A549 (cell line): ENCODE results near the gene RGS1. TPM values are rescaled to one million over a fixed set of nuclear protein-coding genes. Genes with fewer than 3 reads are reported as not detected.

ENCODE experiments used
- ATAC-seq, 2 experiments: fragments of 200-7000 bp in 1 of 2; fragments of >200 bp in 1 of 2; cut with Nextera tagmentation in 1 of 2; cut with Tn5 transposase in 1 of 2; 3 replicates each; pipeline versions ENCODE4 v1.8.0 to v1.9.1; 2018 to 2020; ENCODE audit warnings: mild to moderate bottlenecking in 1 of 2, moderate library complexity in 1 of 2
- CTCF ChIA-PET: fragments of 300-600 bp; sonication (Branson Sonifier 250); formaldehyde crosslinking; extraction: SDS; loops from one replicate; lab custom pipeline; 2021; ENCODE audit warnings: antibody characterized with exemption, inconsistent platforms; lab: Yijun Ruan, JAX
- POLR2A ChIA-PET: fragments of 350-600 bp; formaldehyde crosslinking; extraction: SDS; loops from one replicate; lab custom pipeline; 2021; ENCODE audit warnings: antibody characterized with exemption, inconsistent platforms; lab: Yijun Ruan, JAX
- DNase-seq, 2 experiments: peaks; one replicate each; pipeline versions ENCODE4 v3.0.0 to v3.0.0-alpha.2; 2011 to 2016; ENCODE audit warnings: low read depth in 1 of 2, low spot score in 1 of 2
- FAIRE-seq: peaks from 2 replicates; lab custom pipeline; 2011; peaks lifted over from hg19 to GRCh38; lab: Jason Lieb, UNC
- H3K27ac ChIP-seq, 2 experiments: fragments of >200 bp; sonication (Bioruptor Twin); formaldehyde crosslinking; 3 replicates each; pipeline ENCODE4 v1.5.1; 2016 to 2017
- H3K4me1 ChIP-seq: fragments of >200 bp; sonication (Bioruptor Twin); formaldehyde crosslinking; 3 replicates; pipeline ENCODE4 v1.6.1; 2016
- H3K4me2 ChIP-seq: fragments of >200 bp; sonication (Bioruptor Twin); formaldehyde crosslinking; 3 replicates; pipeline ENCODE4 v1.6.1; 2016
- H3K4me3 ChIP-seq: fragments of >200 bp; sonication (Bioruptor Twin); formaldehyde crosslinking; 3 replicates; pipeline ENCODE4 v1.5.1; 2016
- H3K9me3 ChIP-seq: fragments of >200 bp; sonication (Bioruptor Twin); formaldehyde crosslinking; 3 replicates; pipeline ENCODE4 v1.6.1; 2016
- BCL3 ChIP-seq: fragments of >200 bp; sonication (Bioruptor Twin); formaldehyde crosslinking; IDR thresholded peaks from 3 replicates; pipeline ENCODE4 v1.6.1; 2016
- CEBPB ChIP-seq, 2 experiments: fragments of >200 bp in 1 of 2; sonication (Bioruptor Twin) in 1 of 2; formaldehyde crosslinking in 1 of 2; IDR thresholded peaks; 2 replicates each; pipeline ENCODE4 v1.6.1; 2012 to 2016
- EHMT2 ChIP-seq: fragments of 200-600 bp; sonication (generic); IDR thresholded peaks from 2 replicates; pipeline ENCODE4 v1.6.1; 2016; ENCODE audit warnings: antibody characterized with exemption, low read depth, mild to moderate bottlenecking, moderate library complexity
- ELK1 ChIP-seq: fragments of 150-350 bp; IDR thresholded peaks from 2 replicates; pipeline ENCODE4 v1.6.1; 2014; ENCODE audit warnings: low read depth, mild to moderate bottlenecking, low read length
- EP300 ChIP-seq, 2 experiments: fragments of >200 bp; sonication (Bioruptor Twin); formaldehyde crosslinking; IDR thresholded peaks; 2 replicates in 1 of 2; 3 replicates in 1 of 2; pipeline ENCODE4 v1.6.1; 2016 to 2017
- ESRRA ChIP-seq: fragments of 150-350 bp; IDR thresholded peaks from 2 replicates; pipeline ENCODE4 v1.6.1; 2014; ENCODE audit warnings: mild to moderate bottlenecking, low read length, borderline replicate concordance
- FOXS1 ChIP-seq: fragments of 250-450 bp; sonication (Bioruptor Pico); IDR thresholded peaks from 2 replicates; pipeline ENCODE4 v1.5.0; 2020; ENCODE audit warnings: mild to moderate bottlenecking, moderate library complexity
- GATA3 ChIP-seq: IDR thresholded peaks from 2 replicates; pipeline ENCODE4 v1.6.1; 2012; ENCODE audit warnings: borderline replicate concordance
- HDAC2 ChIP-seq: fragments of 200-600 bp; sonication (generic); IDR thresholded peaks from 2 replicates; pipeline ENCODE4 v1.6.1; 2016
- HEYL ChIP-seq: fragments of 250-450 bp; sonication (Bioruptor Pico); IDR thresholded peaks from 2 replicates; pipeline ENCODE4 v1.8.0; 2021; ENCODE audit warnings: mild to moderate bottlenecking, moderate library complexity
- HOXB13 ChIP-seq: fragments of 250-450 bp; sonication (Bioruptor Pico); IDR thresholded peaks from 2 replicates; pipeline ENCODE4 v1.5.0; 2020; ENCODE audit warnings: low read depth, mild to moderate bottlenecking, moderate library complexity
- KDM1A ChIP-seq: fragments of 200-600 bp; sonication (generic); IDR thresholded peaks from 2 replicates; pipeline ENCODE4 v1.6.1; 2016; ENCODE audit warnings: low read depth, mild to moderate bottlenecking
- KDM5A ChIP-seq: fragments of 200-600 bp; sonication (generic); IDR thresholded peaks from 2 replicates; pipeline ENCODE4 v1.6.1; 2016; ENCODE audit warnings: antibody characterized with exemption, mild to moderate bottlenecking
- MYC ChIP-seq: IDR thresholded peaks from 2 replicates; pipeline ENCODE4 v1.6.1; 2012; ENCODE audit warnings: mild to moderate bottlenecking, inconsistent platforms, low read length, improper control_type of control experiment, borderline replicate concordance
- NFE2L2 ChIP-seq: fragments of 150-350 bp; conservative IDR thresholded peaks from 2 replicates; pipeline ENCODE4 v1.6.1; 2014; ENCODE audit warnings: low read length
- NR3C1 ChIP-seq: fragments of >200 bp; sonication (Bioruptor Twin); formaldehyde crosslinking; IDR thresholded peaks from 3 replicates; pipeline ENCODE4 v1.6.1; 2017
- POLR2A ChIP-seq: IDR thresholded peaks from 2 replicates; pipeline ENCODE4 v1.6.1; 2012; ENCODE audit warnings: mild to moderate bottlenecking, low read length
- POLR2AphosphoS2 ChIP-seq: conservative IDR thresholded peaks from 2 replicates; pipeline ENCODE4 v1.6.1; 2012; ENCODE audit warnings: low read length, improper control_type of control experiment, inconsistent platforms
- RCOR1 ChIP-seq: fragments of 150-350 bp; IDR thresholded peaks from 2 replicates; pipeline ENCODE4 v1.6.1; 2014; ENCODE audit warnings: antibody characterized with exemption, low read length, low read depth
- RFX5 ChIP-seq: fragments of 450-650 bp; IDR thresholded peaks from 2 replicates; pipeline ENCODE4 v1.7.1; 2014; ENCODE audit warnings: antibody characterized with exemption, mild to moderate bottlenecking, moderate library complexity
- RNF2 ChIP-seq: fragments of 200-600 bp; sonication (generic); IDR thresholded peaks from 2 replicates; pipeline ENCODE4 v1.6.1; 2016; ENCODE audit warnings: low read depth, mild to moderate bottlenecking, antibody characterized with exemption, moderate library complexity, borderline replicate concordance
- SMC3 ChIP-seq: fragments of >200 bp; sonication (Bioruptor Twin); formaldehyde crosslinking; IDR thresholded peaks from 3 replicates; pipeline ENCODE4 v1.6.1; 2018; ENCODE audit warnings: inconsistent platforms
- SREBF2 ChIP-seq: fragments of 450-650 bp; IDR thresholded peaks from 2 replicates; pipeline ENCODE4 v1.6.1; 2014; ENCODE audit warnings: mild to moderate bottlenecking, moderate library complexity
- TFCP2L1 ChIP-seq: fragments of 250-450 bp; sonication (Bioruptor Pico); IDR thresholded peaks from 2 replicates; pipeline ENCODE4 v1.5.0; 2021; ENCODE audit warnings: mild to moderate bottlenecking
- TP53 ChIP-seq: fragments of 250-450 bp; sonication (Bioruptor Pico); IDR thresholded peaks from 2 replicates; pipeline ENCODE4 v1.5.0; 2021; ENCODE audit warnings: mild to moderate bottlenecking, moderate library complexity
- WGBS: methylation state at CpG from one replicate; pipeline ENCODE4 v1.1.6; 2017; ENCODE audit errors: missing lambda C conversion rate; 5-methylcytosine and 5-hydroxymethylcytosine counted together
- polyA plus RNA-seq, 4 experiments: library from polyadenylated mRNA; depleted of rRNA in 3 of 4; stranded (reverse); fragments of >200 nt; fragmentation: RNase III in 1 of 4; extraction: RNeasy Plus Mini Kit Qiagen cat#74134 plus additional on column Dnase treatment in 1 of 4; gene quantifications; 2 replicates in 3 of 4; 3 replicates in 1 of 4; pipeline ENCODE4 v1.2.3, GENCODE V29; 2011 to 2017
- TF ChIP-seq, protein P1 (sequence below): fragments of >200 bp; sonication (Bioruptor Twin); formaldehyde crosslinking; IDR thresholded peaks from 3 replicates; pipeline ENCODE4 v1.5.1; 2016
- TF ChIP-seq, protein P2 (sequence below): fragments of >200 bp; sonication (Bioruptor Twin); formaldehyde crosslinking; IDR thresholded peaks from 2 replicates; pipeline ENCODE4 v1.6.1; 2016

Gene RGS1
- polyA plus RNA-seq, 2 of the 4 experiments (the other 2 are of a cell fraction): not detected

DNA sequence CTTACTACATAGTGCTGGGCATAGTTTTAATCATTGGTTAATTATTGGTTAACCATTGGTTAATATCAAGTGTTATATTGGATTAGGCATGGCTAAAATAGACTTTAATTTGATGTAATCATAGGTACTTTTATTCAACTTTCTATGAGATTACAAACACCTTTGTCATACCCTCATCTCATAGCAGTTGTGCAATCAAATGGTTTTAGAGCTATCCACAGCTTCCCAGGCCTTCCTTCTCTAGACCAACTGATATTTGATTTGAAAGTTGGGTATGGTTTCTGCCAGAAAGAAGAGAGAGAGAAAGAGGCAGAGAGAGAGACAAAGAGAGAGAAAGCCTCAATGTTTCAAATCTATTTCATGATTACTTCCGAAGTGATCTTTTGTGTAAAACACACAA lies 9.6 kb upstream of the RGS1 start:
- DNase-seq: no peak
- ChIA-PET POLR2A (no interaction called here), CTCF (no interaction called here)
- no peak for FAIRE-seq
- Histone ChIP-seq H3K27ac (no peak overlapping the region), H3K4me3 (no peak overlapping the region), H3K4me2 (no peak overlapping the region), H3K4me1 (no peaks in the 10 kb centered on the region), H3K9me3 (no peaks in the 10 kb centered on the region)
- 89% methylated on average over 1 of the region's 1 CpG for WGBS
- no peak for ATAC-seq
- peak in 1 of 2 experiments; percentile 7; a peak in 1 of 4 replicates for TF ChIP-seq CEBPB (IDR thresholded peaks at IDR 0.05)
- no peak for TF ChIP-seq POLR2AphosphoS2
- TF ChIP-seq NFE2L2: no peak
- TF ChIP-seq, all 56 proteins: peak for 1

DNA sequence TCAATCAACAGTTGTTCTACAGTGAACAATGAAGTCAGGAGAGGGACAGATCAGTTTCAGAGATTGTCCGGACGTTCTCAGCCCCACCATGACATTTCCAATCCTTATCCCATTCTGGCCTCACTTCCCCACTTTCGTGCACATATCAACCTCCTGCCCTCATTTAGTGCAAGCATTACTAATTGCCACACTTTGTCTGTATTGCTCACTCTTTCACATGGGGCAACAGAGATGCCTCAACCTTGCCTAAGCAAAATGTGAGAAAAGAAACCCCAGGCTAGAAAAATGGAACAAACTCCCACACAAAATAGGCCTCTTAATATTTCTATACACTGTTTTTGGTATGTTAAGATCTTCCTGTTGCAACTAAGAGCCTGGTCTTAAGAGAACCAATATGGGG lies 8.9 kb upstream of the RGS1 start:
- no peak overlapping the region for H3K4me2 ChIP-seq
- FAIRE-seq (no peak), ATAC-seq (no peak), DNase-seq (no peak)
- no peaks in the 10 kb centered on the region for H3K4me1 ChIP-seq
- POLR2A ChIA-PET: no interaction called here
- H3K9me3 ChIP-seq: no peaks in the 10 kb centered on the region
- CTCF ChIA-PET: no interaction called here
- 75% methylated on average over 3 of the region's 3 CpGs for WGBS
- H3K27ac ChIP-seq: no peak overlapping the region
- no peak overlapping the region for H3K4me3 ChIP-seq
- no peak for TF ChIP-seq ELK1
- no peak for TF ChIP-seq KDM1A
- TF ChIP-seq, protein P1, sequence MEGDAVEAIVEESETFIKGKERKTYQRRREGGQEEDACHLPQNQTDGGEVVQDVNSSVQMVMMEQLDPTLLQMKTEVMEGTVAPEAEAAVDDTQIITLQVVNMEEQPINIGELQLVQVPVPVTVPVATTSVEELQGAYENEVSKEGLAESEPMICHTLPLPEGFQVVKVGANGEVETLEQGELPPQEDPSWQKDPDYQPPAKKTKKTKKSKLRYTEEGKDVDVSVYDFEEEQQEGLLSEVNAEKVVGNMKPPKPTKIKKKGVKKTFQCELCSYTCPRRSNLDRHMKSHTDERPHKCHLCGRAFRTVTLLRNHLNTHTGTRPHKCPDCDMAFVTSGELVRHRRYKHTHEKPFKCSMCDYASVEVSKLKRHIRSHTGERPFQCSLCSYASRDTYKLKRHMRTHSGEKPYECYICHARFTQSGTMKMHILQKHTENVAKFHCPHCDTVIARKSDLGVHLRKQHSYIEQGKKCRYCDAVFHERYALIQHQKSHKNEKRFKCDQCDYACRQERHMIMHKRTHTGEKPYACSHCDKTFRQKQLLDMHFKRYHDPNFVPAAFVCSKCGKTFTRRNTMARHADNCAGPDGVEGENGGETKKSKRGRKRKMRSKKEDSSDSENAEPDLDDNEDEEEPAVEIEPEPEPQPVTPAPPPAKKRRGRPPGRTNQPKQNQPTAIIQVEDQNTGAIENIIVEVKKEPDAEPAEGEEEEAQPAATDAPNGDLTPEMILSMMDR: no peak
- TF ChIP-seq POLR2A: no peak
- no peak for TF ChIP-seq HOXB13 (CRISPR knock-in tag)
- no peak for TF ChIP-seq SREBF2
- no peak for TF ChIP-seq CEBPB (IDR thresholded peaks at IDR 0.05)
- no peak for TF ChIP-seq GATA3
- no peak for TF ChIP-seq EP300 (IDR thresholded peaks at IDR 0.05)
- no peak for TF ChIP-seq HEYL
- TF ChIP-seq, protein P2, sequence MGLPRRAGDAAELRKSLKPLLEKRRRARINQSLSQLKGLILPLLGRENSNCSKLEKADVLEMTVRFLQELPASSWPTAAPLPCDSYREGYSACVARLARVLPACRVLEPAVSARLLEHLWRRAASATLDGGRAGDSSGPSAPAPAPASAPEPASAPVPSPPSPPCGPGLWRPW: no peak
- TF ChIP-seq ESRRA: no peak
- no peak for TF ChIP-seq KDM5A
- no peak for TF ChIP-seq RFX5
- no peak for TF ChIP-seq FOXS1 (CRISPR knock-in tag)
- TF ChIP-seq RNF2: no peak
- TF ChIP-seq RCOR1: no peak
- TF ChIP-seq NR3C1: no peak
- TF ChIP-seq HDAC2: no peak
- TF ChIP-seq BCL3: no peak

GRCh38 chr1:192568063-192568462 lies 7.5 kb upstream of the RGS1 start:
- ATAC-seq (no peak), DNase-seq (no peak), FAIRE-seq (no peak)
- no peaks in the 10 kb centered on the region for H3K9me3 ChIP-seq
- H3K4me3 ChIP-seq: no peak overlapping the region
- 84% methylated on average over 1 of the region's 1 CpG for WGBS
- POLR2A ChIA-PET: no interaction called here
- CTCF ChIA-PET: interaction anchor here (0.6 kb wide), 1 partner anchor 47 kb away, joined by 3 read pairs; no protein-coding TSS in a partner anchor
- no peak for TF ChIP-seq TP53
- TF ChIP-seq HEYL: no peak
- TF ChIP-seq EHMT2: no peak
- no peak for TF ChIP-seq GATA3
- TF ChIP-seq FOXS1 (CRISPR knock-in tag): no peak
- TF ChIP-seq MYC: no peak
- TF ChIP-seq TFCP2L1 (CRISPR knock-in tag): no peak
- TF ChIP-seq SMC3: no peak
- H3K4me2 ChIP-seq: no peak overlapping the region
- H3K27ac ChIP-seq: no peak overlapping the region
- H3K4me1 ChIP-seq: no peaks in the 10 kb centered on the region
